OCI-LY3 (cell line): Measurements from ENCODE around the gene MEI4.

Source experiments
- CTCF ChIP-seq: fragments of 200-600, 300-600 bp; sonication (generic); IDR thresholded peaks from 2 replicates; pipeline ENCODE4 v1.5.1; 2014; ENCODE audit warnings: antibody characterized with exemption, low read length, low read depth
- EZH2phosphoT487 ChIP-seq: fragments of 200-600 bp; shearing (Covaris generic); IDR thresholded peaks from 2 replicates; pipeline ENCODE4 v1.6.1; 2018; ENCODE audit warnings: antibody characterized with exemption, mixed run types, low read depth

- TF ChIP-seq CTCF, result no peak
- TF ChIP-seq EZH2phosphoT487, result no peak
Measured at GRCh38 chr6:77910826-77911225, 258.0 kb downstream of the MEI4 start.
